Suprapubic skin (tissue), 4 donors: Measurements from ENCODE around the gene CHRNA5.

Experiments
- CTCF ChIP-seq, 2 donors: fragments of 200-600 bp in 1 of 2; fragments of 450-650 bp in 1 of 2; sonication (generic) in 1 of 2; IDR thresholded peaks; one replicate each; pipeline ENCODE4 v1.5.1; 2016 to 2019; ENCODE audit warnings: antibody characterized with exemption in 2 of 2, mild to moderate bottlenecking in 1 of 2, moderate library complexity in 1 of 2
- EP300 ChIP-seq: sonication (generic); formaldehyde crosslinking; IDR thresholded peaks from one replicate; pipeline ENCODE4 v1.6.1; 2017; ENCODE audit warnings: antibody characterized with exemption
- POLR2A ChIP-seq, 2 donors: fragments of 450-650 bp; IDR thresholded peaks; one replicate each; pipeline ENCODE4 v1.6.1; 2017; ENCODE audit warnings: antibody characterized with exemption in 2 of 2, mild to moderate bottlenecking in 2 of 2, moderate library complexity in 2 of 2
- POLR2AphosphoS5 ChIP-seq, 3 donors: sonication (generic); formaldehyde crosslinking; IDR thresholded peaks; one replicate each; pipeline ENCODE4 v1.6.1; 2017; ENCODE audit warnings: antibody characterized with exemption in 3 of 3

DNA sequence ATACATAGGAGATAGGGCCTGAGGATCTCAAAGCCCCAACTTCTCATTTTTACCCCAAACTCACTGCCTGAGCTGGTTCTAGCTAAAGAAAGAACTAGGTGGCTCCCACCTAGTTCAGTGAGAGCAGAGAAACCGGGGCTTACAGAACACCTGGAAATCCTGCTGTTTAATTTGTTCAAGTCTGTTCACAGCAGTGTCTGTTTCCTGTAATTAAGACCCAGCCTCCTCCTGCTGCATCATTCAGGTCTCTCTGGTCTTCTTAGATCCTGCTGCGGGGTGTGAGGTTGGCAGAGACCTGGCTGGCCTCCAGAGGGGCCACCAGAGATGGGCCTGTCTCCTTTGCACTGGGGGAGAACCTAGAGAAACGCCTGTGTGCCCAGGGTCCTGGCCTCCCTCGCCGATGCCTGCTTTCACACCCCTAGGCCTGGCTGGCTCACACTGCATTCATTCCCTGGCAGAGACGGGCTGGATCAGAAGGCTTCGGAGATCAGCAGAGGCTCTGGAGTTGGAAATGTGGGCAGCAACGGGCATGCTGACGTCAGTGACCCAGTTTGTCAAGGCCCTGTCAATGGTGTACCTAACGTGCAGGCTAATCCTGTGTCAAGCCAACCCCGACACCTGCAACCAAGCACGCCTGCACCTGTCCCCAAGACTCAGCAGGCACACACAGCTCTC, 60.4 kb downstream of the CHRNA5 start:
- TF ChIP-seq POLR2A (IDR thresholded peaks at IDR 0.05) (no peak), CTCF (IDR thresholded peaks at IDR 0.05) (no peak), POLR2AphosphoS5 (IDR thresholded peaks at IDR 0.05) (no peak), EP300 (no peak)
